ENCODE measurements around the gene NAGLU.

GRCh38 chr17:42586514-42587230 is 50.6 kb downstream of the NAGLU start:
- TF ChIP-seq CTCF (IDR thresholded peaks at IDR 0.05) (no peak), FOXM1 (IDR thresholded peaks at IDR 0.05; ENCODE audit: low read depth) (no peak), USF2 (IDR thresholded peaks at IDR 0.05; ENCODE audit: borderline replicate concordance, low read depth, low read length) (no peak), MXI1 (IDR thresholded peaks at IDR 0.05; ENCODE audit: low read depth, low read length) (no peak), POLR2AphosphoS5 (IDR thresholded peaks at IDR 0.05; ENCODE audit: low read depth, low read length) (no peak), EP300 (IDR thresholded peaks at IDR 0.05; ENCODE audit: borderline replicate concordance in 1 of 2, low read depth in 1 of 2, low read length in 1 of 2) (no peak), JUND (IDR thresholded peaks at IDR 0.05) (no peak)
